Adrenal gland (tissue), 5 donors: ENCODE results near the gene OXNAD1.

Experiments
- POLR2A ChIP-seq, 2 donors: fragments of 450-650 bp; IDR thresholded peaks; one replicate each; pipeline ENCODE4 v1.6.1; 2017; ENCODE audit warnings: antibody characterized with exemption in 2 of 2, mild to moderate bottlenecking in 2 of 2, moderate library complexity in 1 of 2
- TF ChIP-seq, protein P1 (sequence below), 6 experiments: fragments of 450-650 bp in 4 of 6; fragments of 200-600 bp in 2 of 6; sonication (generic) in 1 of 6; IDR thresholded peaks; 1 replicate in 5 of 6; 2 replicates in 1 of 6; pipeline versions ENCODE4 v1.5.1 to v1.8.0; 2016 to 2021; ENCODE audit warnings: antibody characterized with exemption in 6 of 6, mild to moderate bottlenecking in 2 of 6, moderate library complexity in 1 of 6
- donor health status: DM: no; HTN: no; CAD: no.

GRCh38 chr3:16294844-16295243 is 29.8 kb downstream of the OXNAD1 start:
- TF ChIP-seq, protein P1, sequence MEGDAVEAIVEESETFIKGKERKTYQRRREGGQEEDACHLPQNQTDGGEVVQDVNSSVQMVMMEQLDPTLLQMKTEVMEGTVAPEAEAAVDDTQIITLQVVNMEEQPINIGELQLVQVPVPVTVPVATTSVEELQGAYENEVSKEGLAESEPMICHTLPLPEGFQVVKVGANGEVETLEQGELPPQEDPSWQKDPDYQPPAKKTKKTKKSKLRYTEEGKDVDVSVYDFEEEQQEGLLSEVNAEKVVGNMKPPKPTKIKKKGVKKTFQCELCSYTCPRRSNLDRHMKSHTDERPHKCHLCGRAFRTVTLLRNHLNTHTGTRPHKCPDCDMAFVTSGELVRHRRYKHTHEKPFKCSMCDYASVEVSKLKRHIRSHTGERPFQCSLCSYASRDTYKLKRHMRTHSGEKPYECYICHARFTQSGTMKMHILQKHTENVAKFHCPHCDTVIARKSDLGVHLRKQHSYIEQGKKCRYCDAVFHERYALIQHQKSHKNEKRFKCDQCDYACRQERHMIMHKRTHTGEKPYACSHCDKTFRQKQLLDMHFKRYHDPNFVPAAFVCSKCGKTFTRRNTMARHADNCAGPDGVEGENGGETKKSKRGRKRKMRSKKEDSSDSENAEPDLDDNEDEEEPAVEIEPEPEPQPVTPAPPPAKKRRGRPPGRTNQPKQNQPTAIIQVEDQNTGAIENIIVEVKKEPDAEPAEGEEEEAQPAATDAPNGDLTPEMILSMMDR (IDR thresholded peaks at IDR 0.05) = no peak
- TF ChIP-seq POLR2A (IDR thresholded peaks at IDR 0.05) = no peak
